ENCODE results near the gene MACF1. TPM values are rescaled to one million over a fixed set of nuclear protein-coding genes. Genes with fewer than 3 reads are reported as not detected.

The MACF1 gene
- total RNA-seq, 2 experiments from 2014 or later: 319 to 488 TPM

DNA sequence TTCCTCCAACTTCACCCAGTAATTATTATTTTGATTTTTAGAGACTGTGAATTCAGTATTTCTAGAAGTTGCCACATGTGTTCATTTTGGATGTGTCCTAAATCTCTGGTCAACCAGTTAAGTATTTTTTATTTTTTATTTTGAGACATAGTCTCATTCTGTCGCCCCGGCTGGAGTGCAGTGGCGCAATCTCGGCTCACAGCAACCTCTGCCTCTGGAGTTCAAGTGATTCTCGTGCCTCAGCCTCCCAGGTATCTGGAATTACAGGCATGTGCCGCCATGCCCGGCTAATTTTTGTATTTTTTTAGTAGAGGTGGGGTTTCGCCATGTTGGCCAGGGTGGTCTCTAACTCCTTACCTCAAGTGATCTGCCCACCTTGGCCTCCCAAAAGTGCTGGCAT is 8.0 kb downstream of the MACF1 start:
- H3K27me3 Mint-ChIP-seq: no peaks in the 10 kb centered on the region
- ATAC-seq: no peak
- H3K4me3 Mint-ChIP-seq: no peak overlapping the region
- CTCF ChIA-PET: interaction anchor here (2.0 to 5.2 kb wide), 2 partner anchors 15 to 20 kb away, joined by 4 to 99 read pairs; no protein-coding TSS in a partner anchor
- peaks cover 23% of the 10 kb centered on the region for H3K36me3 Mint-ChIP-seq
- H3K9me3 Mint-ChIP-seq (ENCODE audit: low read depth): no peaks in the 10 kb centered on the region
- no peak for DNase-seq
- no peak overlapping the region for H3K27ac Mint-ChIP-seq
- peaks cover 44% of the 10 kb centered on the region for H3K4me1 Mint-ChIP-seq

DNA sequence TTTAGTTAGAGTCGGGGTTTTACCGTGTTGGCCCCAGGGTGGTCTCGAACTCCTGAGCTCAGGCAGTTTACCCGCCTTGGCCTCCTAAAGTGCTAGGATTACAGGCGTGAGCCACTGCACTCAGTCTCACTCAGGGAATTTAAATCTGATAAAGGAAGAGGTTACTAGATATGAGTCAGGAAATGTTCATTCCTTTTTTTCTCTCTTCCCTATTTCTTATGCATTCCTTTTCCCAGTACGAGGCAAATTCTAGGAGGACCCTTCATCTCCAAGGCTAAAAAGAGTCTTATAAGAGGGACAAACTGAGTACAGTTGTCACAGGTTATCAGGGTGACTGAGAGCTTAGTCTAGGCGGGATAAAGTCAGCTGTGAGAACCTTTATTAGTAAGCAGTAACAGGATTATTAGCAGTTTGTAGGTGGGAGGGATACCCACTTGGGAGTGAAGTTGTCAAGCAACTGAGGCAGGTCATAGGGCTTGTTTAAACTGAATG is 9.1 kb downstream of the MACF1 start:
- CTCF ChIA-PET: interaction anchor here (2.0 to 5.6 kb wide), 4 partner anchors 8 to 44 kb away, joined by 4 to 99 read pairs (median 38); partner anchors contain the start of gene MACF1
- H3K4me3 Mint-ChIP-seq: no peak overlapping the region
- H3K9me3 Mint-ChIP-seq (ENCODE audit: low read depth): no peaks in the 10 kb centered on the region
- no peak for ATAC-seq
- peaks cover 46% of the 10 kb centered on the region for H3K4me1 Mint-ChIP-seq
- no peaks in the 10 kb centered on the region for H3K27me3 Mint-ChIP-seq
- peaks cover 21% of the 10 kb centered on the region for H3K36me3 Mint-ChIP-seq
- H3K27ac Mint-ChIP-seq: no peak overlapping the region
- no peak for DNase-seq

DNA sequence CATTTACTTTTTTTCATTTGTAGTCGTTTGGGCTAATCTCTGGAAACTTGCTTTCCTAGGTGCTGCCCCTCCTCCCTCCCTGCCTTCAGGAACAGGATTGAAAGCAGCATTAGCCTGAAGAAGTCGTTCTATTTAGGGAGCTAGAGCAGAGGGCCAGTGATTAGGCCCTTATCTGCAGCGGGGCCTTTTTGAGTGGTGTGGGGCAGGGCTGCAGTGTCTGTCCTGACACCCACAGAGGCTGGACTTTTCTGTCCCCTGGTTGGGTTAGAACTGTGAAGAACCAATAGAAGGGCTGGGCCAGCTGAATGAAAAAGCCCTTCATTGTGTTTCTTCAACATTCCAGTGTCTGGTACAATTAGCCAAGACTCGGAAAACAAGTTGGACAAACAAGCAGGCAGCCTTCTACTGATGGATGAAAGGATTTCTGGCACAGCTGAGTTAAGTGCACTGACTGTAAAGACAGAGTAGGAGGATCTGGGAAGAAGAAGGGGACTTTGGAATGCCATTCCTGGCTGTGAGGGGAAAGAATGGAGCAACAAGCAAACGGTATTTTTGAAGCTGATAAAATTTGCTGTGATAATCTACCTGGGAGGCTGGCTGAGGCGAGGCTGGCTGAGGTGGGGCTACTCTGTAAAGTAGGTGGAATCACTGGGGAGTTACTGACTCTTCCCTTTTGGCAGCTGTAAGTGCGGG is 9.7 kb downstream of the MACF1 start:
- Mint-ChIP-seq H3K27ac (peak overlapping the region; percentile 87), H3K9me3 (ENCODE audit: low read depth) (no peaks in the 10 kb centered on the region), H3K27me3 (no peaks in the 10 kb centered on the region), H3K36me3 (peaks cover 25% of the 10 kb centered on the region), H3K4me1 (peaks cover 51% of the 10 kb centered on the region), H3K4me3 (no peak overlapping the region)
- ATAC-seq (no peak), DNase-seq (no peak)
- CTCF ChIA-PET: interaction anchor here (1.3 to 5.6 kb wide), 7 partner anchors 9 to 44 kb away, joined by 4 to 99 read pairs (median 10); partner anchors contain the start of gene MACF1

DNA sequence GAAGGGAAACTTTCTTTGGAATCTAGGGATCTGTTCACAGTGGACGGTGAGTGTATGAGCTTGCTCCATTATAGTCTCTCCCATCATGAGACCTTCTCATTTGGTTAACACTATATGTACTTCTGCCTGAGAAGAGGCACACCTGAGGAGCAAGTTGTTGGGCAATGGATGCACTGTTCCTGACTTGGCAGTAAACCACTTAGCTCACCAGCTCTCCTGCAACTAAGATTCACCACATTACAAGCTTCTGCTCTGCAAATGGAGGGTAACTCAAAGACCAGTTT is 10.2 kb downstream of the MACF1 start:
- ATAC-seq (peak; percentile 10), DNase-seq (no peak)
- Mint-ChIP-seq H3K9me3 (ENCODE audit: low read depth) (no peaks in the 10 kb centered on the region), H3K36me3 (peaks cover 25% of the 10 kb centered on the region), H3K4me3 (peak overlapping the region; percentile 82), H3K27me3 (no peaks in the 10 kb centered on the region), H3K4me1 (peaks cover 56% of the 10 kb centered on the region), H3K27ac (peak overlapping the region; percentile 87)
- CTCF ChIA-PET: interaction anchor here (1.3 to 5.6 kb wide), 7 partner anchors 9 to 43 kb away, joined by 4 to 99 read pairs (median 10); partner anchors contain the start of gene MACF1

DNA sequence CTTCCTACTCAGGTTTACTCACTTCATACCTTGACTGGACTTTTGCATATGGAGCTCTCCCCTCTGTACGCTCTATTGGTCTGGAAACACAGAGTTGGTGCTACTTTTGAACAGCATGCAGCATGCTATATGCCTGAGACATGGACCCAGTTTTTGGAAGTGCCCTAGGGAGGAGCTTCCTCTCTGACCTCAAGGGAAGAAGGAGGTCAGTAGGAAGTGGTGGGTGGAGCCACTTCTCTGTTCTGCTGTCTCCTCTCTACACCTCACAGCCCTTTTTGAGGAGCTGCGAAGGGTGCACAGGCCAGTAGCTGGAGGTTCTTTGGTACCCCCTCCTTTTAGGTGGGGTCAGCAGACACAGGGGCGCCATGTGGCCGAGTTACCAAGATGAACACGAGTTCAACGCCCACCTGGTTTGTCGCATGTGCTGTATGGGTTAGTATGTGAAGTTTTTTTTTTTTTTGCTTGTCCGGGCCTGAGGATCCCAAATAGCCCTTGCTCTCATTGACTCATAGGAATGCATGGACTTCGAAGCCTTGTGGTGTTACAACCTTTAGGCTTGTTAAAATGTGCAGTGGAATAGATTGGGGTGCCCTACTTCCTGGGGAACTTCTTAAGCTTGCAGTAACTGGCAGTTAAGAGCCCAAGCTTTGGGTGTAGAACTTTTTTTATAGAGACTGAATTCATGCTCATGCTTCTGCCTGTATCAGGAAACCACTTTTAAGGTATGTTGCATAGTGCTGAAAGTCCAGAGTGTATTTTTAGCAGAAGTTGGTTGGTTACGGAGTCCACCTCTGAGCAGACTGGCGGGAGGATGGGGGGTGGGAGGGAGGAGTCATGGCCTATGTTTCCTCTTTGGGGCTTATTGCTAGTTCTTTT is 10.7 kb downstream of the MACF1 start:
- DNase-seq (peak; percentile 67), ATAC-seq (peak; percentile 79)
- peaks cover 54% of the 10 kb centered on the region for H3K4me1 Mint-ChIP-seq
- peaks cover 24% of the 10 kb centered on the region for H3K36me3 Mint-ChIP-seq
- peak overlapping the region; percentile 82 for H3K4me3 Mint-ChIP-seq
- peak overlapping the region; percentile 87 for H3K27ac Mint-ChIP-seq
- no peaks in the 10 kb centered on the region for H3K9me3 Mint-ChIP-seq (ENCODE audit: low read depth)
- CTCF ChIA-PET: interaction anchor here (1.0 to 5.6 kb wide), 9 partner anchors 10 to 172 kb away, joined by 3 to 99 read pairs (median 5); partner anchors contain the start of gene MACF1
- no peaks in the 10 kb centered on the region for H3K27me3 Mint-ChIP-seq

DNA sequence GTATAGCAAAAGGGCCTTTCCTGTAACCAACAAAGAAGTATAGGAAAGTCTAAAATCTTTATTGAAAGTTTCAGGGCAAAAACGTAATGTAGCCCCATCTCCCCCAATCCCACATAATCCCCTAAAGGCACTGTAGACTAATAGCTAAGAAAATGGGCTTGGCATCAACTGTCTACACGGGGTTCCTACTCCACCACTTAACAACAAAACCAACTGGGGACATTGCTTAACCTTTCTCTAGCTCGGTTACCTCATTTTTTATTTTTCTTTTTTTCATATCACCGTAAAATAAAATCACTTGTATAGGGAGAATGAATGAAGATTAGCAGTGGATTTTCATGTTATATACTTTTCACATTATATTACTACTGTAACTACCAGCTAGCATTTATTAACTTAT is 12.3 kb downstream of the MACF1 start:
- CTCF ChIA-PET: interaction anchor here (1.3 to 5.6 kb wide), 4 partner anchors 11 to 41 kb away, joined by 3 to 99 read pairs (median 38); partner anchors contain the start of gene MACF1
- Mint-ChIP-seq H3K27me3 (no peaks in the 10 kb centered on the region), H3K4me3 (peak overlapping the region; percentile 82), H3K27ac (peak overlapping the region; percentile 87), H3K36me3 (peaks cover 29% of the 10 kb centered on the region), H3K9me3 (ENCODE audit: low read depth) (no peaks in the 10 kb centered on the region), H3K4me1 (peaks cover 60% of the 10 kb centered on the region)
- ATAC-seq (no peak), DNase-seq (no peak)

DNA sequence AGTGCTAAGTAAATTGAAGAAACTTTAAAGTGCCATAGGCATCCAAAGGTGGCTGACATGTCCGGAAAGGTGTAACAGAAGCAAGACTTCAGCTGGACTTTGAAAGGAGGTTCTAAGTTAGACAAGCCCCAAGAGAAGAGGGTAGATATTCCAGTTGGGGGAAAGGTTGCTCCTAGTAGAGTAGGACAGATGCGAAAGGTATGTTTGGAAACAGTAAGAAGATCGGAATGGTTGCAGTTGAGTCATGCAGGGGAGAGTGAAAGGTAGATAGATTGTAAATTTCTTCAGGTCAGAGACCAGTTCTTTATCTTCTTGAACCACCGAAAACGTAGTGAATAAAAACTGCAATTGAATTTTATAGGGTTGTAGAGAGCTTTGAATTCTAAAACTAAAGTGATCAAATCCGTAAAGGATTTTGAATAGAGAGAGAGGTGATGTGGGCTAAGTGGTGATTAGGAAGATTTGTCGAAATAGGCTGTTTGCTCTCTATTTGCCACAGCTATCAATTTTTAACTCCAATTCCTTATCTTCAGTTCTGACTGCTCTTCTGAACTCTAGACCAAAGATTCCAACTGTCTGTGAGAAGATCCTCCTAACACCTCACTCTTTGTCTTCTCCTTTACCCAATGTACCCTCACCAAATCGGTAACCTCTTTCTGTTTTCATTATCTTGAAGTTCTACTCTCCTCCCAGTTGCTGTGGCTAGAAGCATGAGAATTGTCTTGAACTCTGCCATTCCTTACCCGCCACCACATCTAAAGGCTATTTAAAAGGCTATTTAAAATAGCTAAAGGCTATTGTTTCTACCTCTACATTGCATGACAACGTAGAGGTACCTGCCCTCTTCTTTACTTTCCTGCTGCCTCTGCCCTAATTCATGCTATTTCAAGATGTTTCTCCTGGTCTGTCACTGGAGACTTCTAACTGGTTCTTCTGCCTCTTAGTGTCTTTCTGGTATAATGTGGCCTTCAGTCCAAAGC is 16.7 kb downstream of the MACF1 start:
- no peak overlapping the region for H3K4me3 Mint-ChIP-seq
- H3K27ac Mint-ChIP-seq: peak overlapping the region; percentile 3

DNA sequence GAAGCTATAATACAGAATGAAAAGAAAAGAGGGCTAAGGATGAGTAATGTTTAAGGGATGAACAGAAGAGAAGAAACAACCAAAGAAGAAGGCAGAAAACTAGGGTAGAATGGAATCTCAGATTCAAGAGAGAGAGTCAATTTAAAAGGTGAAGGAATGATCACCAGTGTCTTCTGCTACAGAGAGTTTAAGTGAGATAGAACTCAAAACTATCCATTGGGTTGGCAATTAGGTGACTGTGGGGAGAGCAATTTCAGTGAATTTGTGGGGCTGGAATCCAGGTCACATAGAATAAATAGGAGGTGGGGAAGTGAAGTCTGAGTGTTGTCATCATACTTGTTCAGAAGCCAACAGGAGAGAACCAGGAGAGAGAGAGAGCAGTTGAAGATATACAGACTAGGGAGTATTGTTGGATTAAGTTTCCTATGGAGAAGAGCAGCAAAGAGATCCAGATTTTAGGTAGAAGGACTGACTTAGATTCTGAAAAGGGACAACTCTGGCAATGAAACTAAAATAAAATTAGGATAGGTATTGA is 19.9 kb downstream of the MACF1 start:
- DNase-seq (no peak), ATAC-seq (no peak)
- peaks cover 50% of the 10 kb centered on the region for H3K4me1 Mint-ChIP-seq
- peaks cover 48% of the 10 kb centered on the region for H3K36me3 Mint-ChIP-seq
- H3K27ac Mint-ChIP-seq: no peak overlapping the region
- CTCF ChIA-PET: interaction anchor here (2.9 kb wide), 1 partner anchor 32 kb away, joined by 21 read pairs; no protein-coding TSS in a partner anchor
- H3K9me3 Mint-ChIP-seq (ENCODE audit: low read depth): no peaks in the 10 kb centered on the region
- no peaks in the 10 kb centered on the region for H3K27me3 Mint-ChIP-seq
- H3K4me3 Mint-ChIP-seq: no peak overlapping the region

More for the DNA sequence above, 16.7 kb downstream of the MACF1 start:
- CTCF ChIA-PET: interaction anchor here (1.3 to 2.0 kb wide), 4 partner anchors 11 to 37 kb away, joined by 3 to 8 read pairs (median 5); partner anchors contain the start of gene MACF1
- Mint-ChIP-seq H3K36me3 (peaks cover 49% of the 10 kb centered on the region), H3K4me1 (peaks cover 61% of the 10 kb centered on the region), H3K9me3 (ENCODE audit: low read depth) (no peaks in the 10 kb centered on the region), H3K27me3 (no peaks in the 10 kb centered on the region)
- ATAC-seq (no peak), DNase-seq (no peak)

DNA sequence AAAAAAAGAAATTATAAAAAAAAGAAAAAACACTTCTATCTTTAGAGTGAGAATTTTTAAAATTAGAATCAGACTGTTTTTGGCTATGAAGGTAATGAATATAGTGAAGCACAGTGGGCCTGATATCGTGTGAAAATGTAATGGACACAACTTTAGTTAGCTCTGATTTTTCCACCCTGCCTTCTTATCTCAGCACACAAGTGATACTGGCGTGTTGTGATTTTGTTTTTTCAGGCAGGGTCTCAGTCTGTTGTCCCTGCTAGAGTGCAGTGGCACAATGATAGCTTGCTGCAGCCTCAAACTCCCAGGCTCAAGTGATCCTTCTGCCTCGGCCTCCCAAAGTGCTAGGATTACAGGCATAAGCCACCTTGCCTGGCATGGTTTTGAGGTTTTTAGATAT is 22.3 kb downstream of the MACF1 start:
- Mint-ChIP-seq H3K4me3 (no peak overlapping the region), H3K9me3 (ENCODE audit: low read depth) (no peaks in the 10 kb centered on the region), H3K36me3 (peaks cover 39% of the 10 kb centered on the region), H3K27ac (no peak overlapping the region), H3K4me1 (peaks cover 52% of the 10 kb centered on the region), H3K27me3 (no peaks in the 10 kb centered on the region)
- CTCF ChIA-PET: interaction anchor here (1.1 to 2.4 kb wide), 5 partner anchors 12 to 35 kb away, joined by 3 to 15 read pairs (median 3); no protein-coding TSS in a partner anchor
- DNase-seq (no peak), ATAC-seq (no peak)

DNA sequence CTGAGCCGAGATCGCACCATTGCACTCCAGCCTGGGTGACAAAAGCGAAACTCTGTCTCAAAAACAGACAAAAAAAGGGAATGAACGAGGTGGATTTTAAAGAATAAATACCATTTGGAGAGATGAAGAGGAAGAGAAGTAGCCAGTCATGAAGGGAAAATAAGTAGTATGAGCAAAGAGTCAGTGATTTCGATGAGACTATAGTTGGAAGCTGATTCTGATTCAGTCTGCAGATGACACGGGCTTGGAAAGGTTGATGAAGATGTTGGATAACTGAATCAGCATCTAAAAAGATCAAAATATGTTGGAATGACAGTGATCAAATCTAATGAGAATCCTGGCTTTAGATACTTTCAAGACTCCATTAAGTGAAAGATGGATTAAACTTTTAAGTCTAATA is 23.8 kb downstream of the MACF1 start:
- H3K36me3 Mint-ChIP-seq: peaks cover 39% of the 10 kb centered on the region
- peaks cover 44% of the 10 kb centered on the region for H3K4me1 Mint-ChIP-seq
- no peaks in the 10 kb centered on the region for H3K9me3 Mint-ChIP-seq (ENCODE audit: low read depth)
- ATAC-seq: no peak
- no peak overlapping the region for H3K27ac Mint-ChIP-seq
- no peaks in the 10 kb centered on the region for H3K27me3 Mint-ChIP-seq
- CTCF ChIA-PET: interaction anchor here (1.0 kb wide), 1 partner anchor 11 kb away, joined by 3 read pairs; no protein-coding TSS in a partner anchor
- no peak for DNase-seq
- H3K4me3 Mint-ChIP-seq: no peak overlapping the region

DNA sequence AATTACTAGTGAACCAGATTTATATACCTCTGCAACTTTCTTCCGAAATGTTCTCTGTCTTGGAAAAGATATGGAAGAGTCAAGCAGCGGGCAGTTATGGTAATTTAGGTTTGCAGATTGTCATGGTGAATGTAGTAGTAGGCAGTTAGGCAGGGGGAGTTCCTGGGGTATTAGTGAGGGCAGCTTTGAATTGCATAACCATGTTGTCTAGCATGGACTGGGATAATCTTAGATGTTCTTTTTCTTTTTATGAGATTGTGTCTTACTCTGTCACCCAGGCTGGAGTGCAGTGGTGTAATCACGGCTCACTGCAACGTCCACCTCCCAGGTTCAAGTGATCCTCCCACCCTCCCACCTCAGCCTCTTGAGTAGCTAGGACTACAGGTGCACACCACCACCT is 25.0 kb downstream of the MACF1 start:
- Mint-ChIP-seq H3K4me1 (peaks cover 37% of the 10 kb centered on the region), H3K9me3 (ENCODE audit: low read depth) (no peaks in the 10 kb centered on the region), H3K4me3 (no peak overlapping the region), H3K27me3 (no peaks in the 10 kb centered on the region), H3K27ac (no peak overlapping the region), H3K36me3 (peaks cover 36% of the 10 kb centered on the region)
- ATAC-seq: no peak
- CTCF ChIA-PET: interaction anchor here (1.5 to 1.9 kb wide), 2 partner anchors 29 to 37 kb away, joined by 5 to 9 read pairs; no protein-coding TSS in a partner anchor
- no peak for DNase-seq
